ENCODE measurements around the gene THBS2.

DNA sequence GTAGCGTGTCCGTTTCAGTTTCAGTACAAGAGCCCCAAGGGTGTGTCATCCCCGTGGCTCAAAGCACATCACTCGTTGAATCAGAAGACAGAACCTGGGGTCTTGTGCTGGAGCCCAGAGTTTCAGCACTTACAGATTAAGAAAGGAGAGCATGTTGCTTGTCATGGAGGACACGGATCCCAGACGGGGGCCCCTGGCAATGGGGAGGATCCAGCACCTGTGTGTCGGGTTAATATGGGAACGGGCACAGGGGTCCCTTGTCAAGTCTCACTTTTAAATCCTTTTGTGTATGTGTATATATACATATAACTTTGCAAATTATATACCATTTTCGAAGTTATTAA, 23.4 kb downstream of the THBS2 start:
- TF ChIP-seq GLIS3 (CRISPR knock-in tag; IDR thresholded peaks at IDR 0.05) (no peak), ZFP30 (CRISPR knock-in tag; IDR thresholded peaks at IDR 0.05) (no peak)
- TF ChIP-seq, protein P1, sequence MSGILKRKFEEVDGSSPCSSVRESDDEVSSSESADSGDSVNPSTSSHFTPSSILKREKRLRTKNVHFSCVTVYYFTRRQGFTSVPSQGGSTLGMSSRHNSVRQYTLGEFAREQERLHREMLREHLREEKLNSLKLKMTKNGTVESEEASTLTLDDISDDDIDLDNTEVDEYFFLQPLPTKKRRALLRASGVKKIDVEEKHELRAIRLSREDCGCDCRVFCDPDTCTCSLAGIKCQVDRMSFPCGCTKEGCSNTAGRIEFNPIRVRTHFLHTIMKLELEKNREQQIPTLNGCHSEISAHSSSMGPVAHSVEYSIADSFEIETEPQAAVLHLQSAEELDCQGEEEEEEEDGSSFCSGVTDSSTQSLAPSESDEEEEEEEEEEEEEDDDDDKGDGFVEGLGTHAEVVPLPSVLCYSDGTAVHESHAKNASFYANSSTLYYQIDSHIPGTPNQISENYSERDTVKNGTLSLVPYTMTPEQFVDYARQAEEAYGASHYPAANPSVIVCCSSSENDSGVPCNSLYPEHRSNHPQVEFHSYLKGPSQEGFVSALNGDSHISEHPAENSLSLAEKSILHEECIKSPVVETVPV (CRISPR knock-in tag; IDR thresholded peaks at IDR 0.05) = no peak
